ENCODE data around the gene PGBD2. TPM values are rescaled to one million over a fixed set of nuclear protein-coding genes. Genes with fewer than 3 reads are reported as not detected.
"Not testable (repeated sequence)": the region's sequence is repeated elsewhere in the genome, so short reads cannot be mapped to it uniquely, and the experiment has no call there.

Gene PGBD2
- total RNA-seq, 2 experiments from 2014 or later = 3.0 to 3.5 TPM

DNA sequence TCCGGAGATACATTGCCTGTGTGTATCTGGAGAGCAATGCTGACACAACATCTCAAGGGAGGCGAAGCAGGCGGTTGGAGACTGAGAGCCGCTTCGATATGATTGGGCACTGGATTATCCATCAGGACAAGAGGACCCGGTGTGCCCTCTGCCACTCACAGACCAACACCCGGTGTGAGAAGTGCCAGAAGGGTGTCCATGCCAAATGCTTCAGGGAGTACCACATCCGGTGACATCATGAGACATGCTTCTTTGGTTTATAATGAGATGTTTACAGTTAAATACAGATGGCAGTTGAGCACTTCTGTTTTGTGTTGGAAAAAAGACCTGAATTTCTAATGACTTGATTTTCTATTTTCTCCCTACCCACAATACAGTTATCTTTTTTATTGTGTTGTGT is 12.1 kb downstream of the PGBD2 start:
- DNase-seq = no peak
- Mint-ChIP-seq H3K4me3 (no peak overlapping the region), H3K27ac (no peak overlapping the region), H3K4me1 (ENCODE audit: low read depth) (peaks cover 4% of the 10 kb centered on the region), H3K27me3 (ENCODE audit: low read depth) (no peaks in the 10 kb centered on the region), H3K9me3 (no peaks in the 10 kb centered on the region), H3K36me3 (ENCODE audit: low read depth) (peaks cover 28% of the 10 kb centered on the region)
- intact Hi-C loops (cut with micrococcal nuclease) = no loop called here
- CTCF ChIA-PET = no interaction called here

DNA sequence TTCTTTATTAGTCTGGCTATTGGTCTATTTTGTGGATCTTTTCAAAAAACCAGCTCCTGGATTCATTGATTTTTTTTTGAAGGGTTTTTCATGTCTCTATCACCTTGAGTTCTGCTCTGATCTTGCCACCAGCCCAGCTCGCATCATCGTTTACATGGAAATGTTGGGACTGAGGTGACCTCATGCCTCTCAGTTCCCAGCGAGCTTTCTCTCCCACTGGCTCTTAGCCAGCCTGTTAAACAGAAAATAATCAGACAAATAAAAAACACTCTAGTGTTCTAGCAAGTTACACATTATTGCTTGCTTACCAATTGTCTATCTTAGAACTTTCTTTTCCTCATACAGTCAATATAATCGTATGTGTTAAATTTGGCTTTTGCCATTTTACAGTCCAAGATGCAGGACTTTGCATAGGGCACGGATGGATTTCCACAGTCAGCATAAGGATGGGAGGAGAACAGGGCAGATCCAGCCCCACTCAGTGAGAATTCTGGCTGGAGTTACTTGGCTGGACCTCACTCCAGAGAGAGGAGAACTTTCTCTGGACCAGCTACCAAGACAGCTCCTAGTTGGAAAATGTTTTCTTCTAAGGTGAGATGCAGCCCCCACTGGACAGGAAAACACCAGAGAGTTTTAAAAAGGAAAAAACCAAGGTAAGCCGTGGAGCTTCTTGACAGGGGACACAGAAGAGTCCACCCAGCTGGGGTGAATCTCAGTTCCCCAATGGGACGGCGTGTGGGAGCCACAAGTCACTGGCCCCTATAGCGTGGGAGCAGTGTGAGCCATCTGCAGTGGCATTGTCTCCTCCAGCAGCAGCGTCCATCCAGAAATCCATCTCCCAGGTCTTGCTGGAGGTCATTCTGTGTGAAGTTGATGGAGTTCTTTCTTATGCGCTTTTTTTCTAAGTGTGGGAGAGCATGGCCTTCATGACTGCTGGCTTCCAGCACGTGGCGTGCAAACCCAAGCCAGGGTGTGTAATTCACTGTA is 17.6 kb downstream of the PGBD2 start:
- Mint-ChIP-seq H3K4me3 (no peak overlapping the region), H3K9me3 (no peaks in the 10 kb centered on the region), H3K27ac (no peak overlapping the region), H3K27me3 (ENCODE audit: low read depth) (no peaks in the 10 kb centered on the region), H3K4me1 (ENCODE audit: low read depth) (peaks cover 8% of the 10 kb centered on the region), H3K36me3 (ENCODE audit: low read depth) (peaks cover 6% of the 10 kb centered on the region)
- no peak for DNase-seq
- CTCF ChIA-PET = interaction anchor here (0.7 kb wide), 1 partner anchor 309 kb away, joined by 3 read pairs; no protein-coding TSS in a partner anchor
- intact Hi-C loops (cut with micrococcal nuclease) = loop anchor here (1.0 kb wide), 4 partner anchors 17 to 97 kb away; partner anchors contain the start of genes PGBD2 and ZNF672

DNA sequence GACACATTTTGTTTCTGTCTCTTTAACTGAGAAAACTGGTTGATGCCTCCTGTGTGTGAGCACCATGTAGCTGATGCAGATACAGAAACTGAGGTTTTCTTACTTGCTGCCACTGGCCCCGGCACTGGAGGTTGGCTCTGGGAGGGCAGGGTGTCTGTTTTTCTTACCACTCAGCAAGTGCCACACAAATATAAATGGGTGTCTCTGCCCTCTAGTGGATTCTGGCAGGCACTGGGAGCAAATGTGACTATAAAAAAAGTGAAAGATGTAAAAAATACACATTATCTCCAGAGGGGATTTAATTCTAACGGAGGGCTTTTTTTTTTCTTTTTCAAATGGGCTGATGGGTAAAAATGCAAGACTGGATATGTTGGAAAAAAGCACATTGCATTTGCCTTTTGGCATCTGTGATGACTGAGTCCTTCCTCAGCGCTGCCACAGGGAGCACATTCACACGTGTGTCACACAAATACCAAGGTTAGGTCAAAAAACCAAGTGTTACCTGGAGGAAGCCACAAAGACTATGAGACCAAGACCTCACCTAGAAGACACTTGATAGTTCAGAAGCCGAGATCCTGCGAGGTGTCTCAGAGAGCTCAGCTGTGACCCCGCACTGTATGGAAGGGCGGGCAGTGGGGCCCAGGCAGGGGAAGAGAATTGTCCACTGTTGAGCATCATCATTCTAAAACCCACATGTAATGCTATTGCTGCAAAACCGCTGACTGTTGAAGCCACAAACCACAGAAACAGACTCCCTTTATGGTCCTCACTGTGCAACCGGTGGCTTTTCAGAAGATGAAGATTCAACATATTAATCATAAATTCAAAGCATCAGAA is 18.9 kb downstream of the PGBD2 start:
- Mint-ChIP-seq H3K27me3 (ENCODE audit: low read depth) (no peaks in the 10 kb centered on the region), H3K9me3 (no peaks in the 10 kb centered on the region), H3K27ac (no peak overlapping the region), H3K4me3 (no peak overlapping the region), H3K4me1 (ENCODE audit: low read depth) (peaks cover 8% of the 10 kb centered on the region), H3K36me3 (ENCODE audit: low read depth) (no peaks in the 10 kb centered on the region)
- peak; percentile 75 for DNase-seq
- intact Hi-C loops (cut with micrococcal nuclease) = loop anchor here (1.0 kb wide), 4 partner anchors 19 to 99 kb away; partner anchors contain the start of genes PGBD2 and ZNF672
- CTCF ChIA-PET = interaction anchor here (0.7 to 1.6 kb wide), 4 partner anchors 28 to 311 kb away, joined by 3 to 5 read pairs (median 4); no protein-coding TSS in a partner anchor

DNA sequence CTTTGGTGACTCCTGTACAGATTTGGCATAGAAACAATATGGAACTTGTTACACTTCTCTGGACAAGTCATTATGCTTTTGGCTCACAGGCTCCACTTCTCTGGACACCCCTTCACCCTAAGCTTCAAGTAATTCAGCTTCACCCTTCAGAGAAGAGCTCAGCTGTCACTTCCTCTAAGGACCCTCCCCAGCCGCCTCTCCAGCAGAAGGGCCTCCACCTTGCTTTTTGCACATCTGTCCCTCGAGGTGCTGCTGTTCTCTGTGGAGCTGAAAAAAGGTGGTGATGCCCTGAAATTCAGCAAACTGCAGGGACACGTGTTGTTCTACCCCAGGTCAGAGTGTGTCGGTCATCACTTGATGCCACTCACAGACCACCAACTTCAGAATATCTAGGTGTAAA is 19.8 kb downstream of the PGBD2 start:
- H3K27me3 Mint-ChIP-seq (ENCODE audit: low read depth); DNase-seq; intact Hi-C loops (cut with micrococcal nuclease); H3K4me1 Mint-ChIP-seq (ENCODE audit: low read depth); H3K27ac Mint-ChIP-seq; H3K4me3 Mint-ChIP-seq; H3K9me3 Mint-ChIP-seq; H3K36me3 Mint-ChIP-seq (ENCODE audit: low read depth): not testable (repeated sequence)
- CTCF ChIA-PET = interaction anchor here (1.3 to 1.6 kb wide), 3 partner anchors 29 to 83 kb away, joined by 3 to 5 read pairs (median 5); no protein-coding TSS in a partner anchor

DNA sequence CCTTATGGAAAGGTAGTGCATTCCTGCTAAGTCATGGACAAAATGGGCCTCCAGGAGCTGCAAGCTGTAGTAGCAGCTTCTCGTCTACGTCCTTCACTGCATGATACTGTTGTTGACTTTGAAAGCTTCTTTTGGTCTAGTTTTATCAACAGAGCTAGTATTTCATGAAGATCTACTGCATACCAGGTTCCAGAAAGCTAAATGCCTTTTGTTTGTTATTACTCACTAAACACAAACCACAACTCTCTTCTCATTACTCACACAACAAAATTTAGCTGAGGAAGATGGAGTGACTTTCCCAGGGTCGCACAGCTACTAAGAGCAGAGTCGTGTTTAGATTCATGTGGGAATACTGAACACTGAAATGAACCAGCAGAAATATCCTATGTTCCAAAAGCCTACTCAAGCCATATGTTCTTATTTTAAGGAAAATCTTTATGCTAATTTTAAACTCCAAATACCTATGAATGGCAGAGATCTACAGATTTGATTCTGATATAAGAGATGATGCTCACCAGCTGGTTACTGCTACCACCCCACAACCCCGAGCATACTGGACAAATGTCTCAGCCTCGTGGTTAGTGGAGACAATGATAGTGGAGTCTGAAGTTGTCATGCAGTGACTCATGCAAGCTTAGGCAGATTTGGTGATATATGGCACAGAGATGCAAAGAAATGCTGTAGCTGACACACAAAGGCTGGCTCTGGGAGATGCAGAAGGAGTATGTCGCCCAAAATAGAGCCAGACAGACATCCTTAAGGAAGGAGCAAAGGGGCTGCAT is 20.6 kb downstream of the PGBD2 start:
- peaks cover 8% of the 10 kb centered on the region for H3K4me1 Mint-ChIP-seq (ENCODE audit: low read depth)

DNA sequence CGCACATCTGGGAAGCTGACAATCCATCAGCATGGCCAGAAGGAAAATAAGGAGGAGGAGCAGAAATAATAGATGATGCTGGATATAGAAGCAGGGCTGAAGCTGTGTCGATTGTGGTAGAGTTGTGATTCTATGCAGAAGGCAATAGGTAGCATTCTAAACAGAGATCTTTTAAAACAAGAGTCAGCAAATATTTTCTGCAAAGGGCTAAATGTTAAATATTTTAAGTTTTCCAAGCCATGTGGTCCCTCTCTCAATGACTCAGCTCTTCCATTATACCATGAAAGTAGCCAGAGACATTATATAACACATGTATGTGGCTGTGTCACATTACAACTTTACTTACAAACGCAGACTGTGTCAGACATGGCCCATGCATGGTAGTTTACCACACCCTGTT is 21.2 kb downstream of the PGBD2 start:
- intact Hi-C loops (cut with micrococcal nuclease); H3K36me3 Mint-ChIP-seq (ENCODE audit: low read depth); H3K27me3 Mint-ChIP-seq (ENCODE audit: low read depth); H3K27ac Mint-ChIP-seq; CTCF ChIA-PET; H3K4me1 Mint-ChIP-seq (ENCODE audit: low read depth); DNase-seq; H3K4me3 Mint-ChIP-seq; H3K9me3 Mint-ChIP-seq: not testable (repeated sequence)

More for the DNA sequence above, 20.6 kb downstream of the PGBD2 start:
- no peak overlapping the region for H3K4me3 Mint-ChIP-seq
- no peaks in the 10 kb centered on the region for H3K9me3 Mint-ChIP-seq
- no peak overlapping the region for H3K27ac Mint-ChIP-seq
- no peaks in the 10 kb centered on the region for H3K36me3 Mint-ChIP-seq (ENCODE audit: low read depth)
- intact Hi-C loops (cut with micrococcal nuclease) = no loop called here
- H3K27me3 Mint-ChIP-seq (ENCODE audit: low read depth) = no peaks in the 10 kb centered on the region
- DNase-seq = no peak
- CTCF ChIA-PET = interaction anchor here (1.4 to 1.6 kb wide), 2 partner anchors 30 to 40 kb away, joined by 3 to 5 read pairs; no protein-coding TSS in a partner anchor

DNA sequence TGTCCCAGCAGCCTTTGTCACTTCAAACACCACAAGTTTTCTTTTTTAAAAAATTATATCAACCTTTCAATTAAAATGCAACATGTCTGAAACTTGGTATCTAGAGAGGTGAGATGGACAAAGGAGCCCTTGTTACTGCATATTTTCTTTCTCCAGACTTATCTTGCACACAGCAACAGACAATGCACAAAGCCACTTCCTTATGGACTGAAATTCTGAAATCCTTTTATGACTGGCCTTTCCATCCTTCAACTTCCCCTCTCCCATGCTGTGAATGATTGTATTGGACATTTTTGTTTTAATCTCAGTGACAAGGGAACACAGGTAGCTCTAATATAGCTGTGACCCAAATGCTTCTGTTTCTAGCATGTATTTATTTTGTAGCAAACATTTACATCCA is 22.1 kb downstream of the PGBD2 start:
- H3K27me3 Mint-ChIP-seq (ENCODE audit: low read depth); H3K4me3 Mint-ChIP-seq; H3K4me1 Mint-ChIP-seq (ENCODE audit: low read depth); H3K36me3 Mint-ChIP-seq (ENCODE audit: low read depth); DNase-seq; H3K27ac Mint-ChIP-seq; intact Hi-C loops (cut with micrococcal nuclease); H3K9me3 Mint-ChIP-seq; CTCF ChIA-PET: not testable (repeated sequence)

DNA sequence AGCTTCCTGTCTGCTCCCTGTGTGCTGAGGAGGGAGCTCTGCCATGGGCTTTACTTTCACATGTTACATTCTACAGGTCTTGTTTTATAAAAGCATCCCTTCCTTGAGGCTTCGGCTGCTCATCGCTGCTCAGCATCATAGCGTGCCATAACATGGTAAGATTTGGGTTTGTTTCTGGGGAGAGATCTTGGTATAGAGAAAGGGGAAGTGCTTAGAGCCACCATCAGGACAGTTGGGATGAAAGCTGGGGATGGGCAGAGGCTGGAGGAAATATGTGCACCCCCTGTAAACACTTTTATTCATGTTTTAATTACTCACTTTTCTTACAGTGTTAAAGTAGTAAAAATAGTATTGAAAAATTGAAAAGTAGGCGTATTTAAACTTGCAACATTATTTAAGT is 24.0 kb downstream of the PGBD2 start:
- H3K4me1 Mint-ChIP-seq (ENCODE audit: low read depth); H3K36me3 Mint-ChIP-seq (ENCODE audit: low read depth); DNase-seq; H3K27ac Mint-ChIP-seq; H3K4me3 Mint-ChIP-seq; CTCF ChIA-PET; H3K27me3 Mint-ChIP-seq (ENCODE audit: low read depth); H3K9me3 Mint-ChIP-seq; intact Hi-C loops (cut with micrococcal nuclease): not testable (repeated sequence)

DNA sequence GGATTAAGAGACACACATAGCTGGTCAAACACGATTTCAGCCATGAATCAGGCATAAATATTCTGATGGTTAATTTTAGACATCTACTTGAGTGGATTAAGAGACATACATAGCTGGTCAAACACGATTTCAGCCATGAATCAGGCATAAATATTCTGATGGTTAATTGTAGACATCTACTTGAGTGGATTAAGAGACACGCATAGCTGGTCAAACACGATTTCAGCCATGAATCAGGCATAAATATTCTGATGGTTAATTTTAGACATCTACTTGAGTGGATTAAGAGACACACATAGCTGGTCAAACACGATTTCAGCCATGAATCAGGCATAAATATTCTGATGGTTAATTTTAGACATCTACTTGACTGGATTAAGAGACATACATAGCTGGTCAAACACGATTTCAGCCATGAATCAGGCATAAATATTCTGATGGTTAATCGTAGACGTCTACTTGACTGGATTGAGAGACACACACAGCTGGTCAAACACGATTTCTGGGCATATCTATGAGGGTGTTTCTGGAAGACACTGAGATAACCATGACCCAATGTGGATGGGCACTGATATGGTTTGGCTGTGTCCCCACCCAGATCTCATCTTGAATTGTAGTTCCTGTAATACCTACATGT is 32.3 kb downstream of the PGBD2 start:
- intact Hi-C loops (cut with micrococcal nuclease); H3K9me3 Mint-ChIP-seq; H3K27me3 Mint-ChIP-seq (ENCODE audit: low read depth); H3K27ac Mint-ChIP-seq; H3K36me3 Mint-ChIP-seq (ENCODE audit: low read depth); H3K4me1 Mint-ChIP-seq (ENCODE audit: low read depth); H3K4me3 Mint-ChIP-seq; DNase-seq; CTCF ChIA-PET: not testable (repeated sequence)

DNA sequence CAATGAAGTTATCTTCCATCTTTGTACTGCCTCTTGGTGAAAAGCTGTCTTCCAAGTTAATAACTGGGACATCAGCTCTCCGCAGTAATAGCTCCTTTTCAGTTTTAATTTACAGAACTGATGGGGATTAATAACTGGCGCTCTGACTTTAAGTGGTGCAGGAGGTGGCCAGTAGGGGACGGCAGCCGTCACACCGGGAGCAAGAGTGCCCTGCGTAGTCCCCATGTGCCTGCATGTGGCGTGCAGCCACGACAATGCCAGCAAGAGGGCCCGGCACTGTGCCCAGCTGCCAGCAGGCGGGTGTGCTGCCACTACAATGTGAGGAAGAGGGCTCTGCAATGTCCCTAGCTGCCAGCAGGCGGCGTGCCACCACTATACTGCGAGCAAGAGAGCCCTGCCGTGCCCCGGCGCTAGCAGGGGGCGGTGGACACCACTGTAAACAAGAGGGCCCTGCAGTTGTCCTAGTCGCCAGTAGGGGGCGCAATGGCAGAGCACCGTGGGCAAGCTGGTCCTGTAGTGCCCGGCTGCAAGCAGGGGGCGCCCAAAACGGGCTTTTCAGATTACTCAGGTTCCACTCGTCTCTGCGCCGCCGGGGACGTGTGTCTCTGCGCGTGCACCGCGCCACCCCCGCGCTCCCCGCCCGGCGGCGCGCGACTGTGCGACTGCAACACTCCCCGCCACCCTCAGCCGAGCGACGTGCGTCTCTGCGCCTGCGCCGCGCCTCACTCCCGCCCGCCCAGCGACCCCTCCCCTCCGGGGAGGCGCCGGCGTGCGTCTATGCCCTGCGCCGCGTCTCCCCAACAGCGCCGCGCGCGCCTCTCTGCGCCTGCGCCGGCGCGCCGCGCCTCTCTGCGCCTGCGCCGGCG is 38.3 kb downstream of the PGBD2 start:
- H3K4me1 Mint-ChIP-seq (ENCODE audit: low read depth); intact Hi-C loops (cut with micrococcal nuclease); H3K27ac Mint-ChIP-seq; H3K9me3 Mint-ChIP-seq; DNase-seq; H3K27me3 Mint-ChIP-seq (ENCODE audit: low read depth); H3K36me3 Mint-ChIP-seq (ENCODE audit: low read depth); CTCF ChIA-PET; H3K4me3 Mint-ChIP-seq: not testable (repeated sequence)

DNA sequence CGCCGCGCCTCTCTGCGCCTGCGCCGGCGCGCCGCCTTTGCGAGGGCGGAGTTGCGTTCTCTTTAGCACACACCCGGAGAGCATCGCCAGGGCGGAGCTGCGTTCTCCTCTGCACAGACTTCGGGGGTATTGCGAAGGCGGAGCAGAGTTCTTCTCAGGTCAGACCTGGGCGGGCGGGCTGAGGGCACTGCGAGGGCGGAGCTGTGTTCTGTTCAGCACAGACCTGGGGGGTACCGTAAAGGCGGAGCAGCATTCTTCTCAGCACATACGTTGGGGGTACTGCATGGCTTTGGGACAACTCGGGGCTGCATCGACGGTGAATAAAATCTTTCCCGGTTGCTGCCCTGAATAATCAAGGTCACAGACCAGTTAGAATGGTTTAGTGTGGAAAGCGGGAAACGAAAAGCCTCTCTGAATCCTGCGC is 39.0 kb downstream of the PGBD2 start:
- H3K4me3 Mint-ChIP-seq; H3K27me3 Mint-ChIP-seq (ENCODE audit: low read depth); H3K36me3 Mint-ChIP-seq (ENCODE audit: low read depth); H3K4me1 Mint-ChIP-seq (ENCODE audit: low read depth); CTCF ChIA-PET; H3K9me3 Mint-ChIP-seq; intact Hi-C loops (cut with micrococcal nuclease); H3K27ac Mint-ChIP-seq: not testable (repeated sequence)
- peak; percentile 19 for DNase-seq
